ENCODE results near the gene SLC9A3.

The SLC9A3 gene

DNA sequence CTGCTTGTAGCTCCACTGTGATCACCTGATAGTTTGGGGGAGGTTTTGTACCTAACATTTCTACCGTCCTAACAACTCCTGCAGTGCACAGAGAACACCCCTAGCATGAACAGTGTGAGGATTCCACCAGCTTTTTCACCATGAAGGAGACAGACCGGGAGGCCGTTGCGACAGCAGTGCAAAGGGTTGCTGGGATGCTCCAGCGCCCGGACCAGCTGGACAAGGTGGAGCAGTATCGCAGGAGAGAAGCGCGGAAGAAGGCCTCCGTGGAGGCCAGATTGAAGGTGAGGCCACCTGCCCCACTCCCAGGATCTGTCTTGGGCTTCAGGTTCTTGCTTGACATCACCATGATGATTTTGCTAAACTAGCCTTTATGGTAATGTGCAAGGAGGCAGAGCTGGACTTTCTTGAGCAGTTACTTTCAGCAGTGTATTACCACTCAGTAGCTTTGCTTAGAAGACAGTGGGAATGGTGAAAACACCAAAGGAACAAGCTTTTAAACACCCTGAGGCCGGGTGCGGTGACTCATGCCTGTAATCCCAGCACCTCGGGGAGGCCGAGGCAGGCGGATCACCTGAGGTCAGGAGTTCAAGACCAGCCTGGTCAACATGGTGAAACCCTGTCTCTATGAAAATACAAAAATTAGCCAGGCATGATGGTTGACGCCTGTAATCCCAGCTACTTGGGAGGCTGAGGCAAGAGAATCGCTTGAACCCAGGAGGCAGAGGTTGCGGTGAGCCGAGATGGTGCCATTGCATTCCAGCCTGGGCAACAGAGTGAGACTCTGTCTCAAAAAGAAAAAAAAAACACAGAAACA is 78.0 kb downstream of the SLC9A3 start:
- Histone ChIP-seq H3K27ac (ENCODE audit: low read length) (no peak overlapping the region), H3K27me3 (ENCODE audit: control insufficient read depth in 1 of 2, insufficient read depth in 2 of 2, low read length in 2 of 2) (no peaks in the 10 kb centered on the region), H3K36me3 (ENCODE audit: control insufficient read depth in 2 of 2, insufficient read depth in 2 of 2, low read length in 2 of 2) (peaks cover 21 to 36% of the 10 kb centered on the region in 2 donors), H3K4me1 (ENCODE audit: control insufficient read depth, insufficient read depth, low read length) (peaks cover 18% of the 10 kb centered on the region), H3K9ac (ENCODE audit: low read length in 2 of 2) (no peak overlapping the region), H3K9me3 (ENCODE audit: control insufficient read depth in 2 of 2, low read length in 2 of 2) (no peaks in the 10 kb centered on the region), H3K4me3 (ENCODE audit: low read length in 2 of 2) (no peak overlapping the region)

DNA sequence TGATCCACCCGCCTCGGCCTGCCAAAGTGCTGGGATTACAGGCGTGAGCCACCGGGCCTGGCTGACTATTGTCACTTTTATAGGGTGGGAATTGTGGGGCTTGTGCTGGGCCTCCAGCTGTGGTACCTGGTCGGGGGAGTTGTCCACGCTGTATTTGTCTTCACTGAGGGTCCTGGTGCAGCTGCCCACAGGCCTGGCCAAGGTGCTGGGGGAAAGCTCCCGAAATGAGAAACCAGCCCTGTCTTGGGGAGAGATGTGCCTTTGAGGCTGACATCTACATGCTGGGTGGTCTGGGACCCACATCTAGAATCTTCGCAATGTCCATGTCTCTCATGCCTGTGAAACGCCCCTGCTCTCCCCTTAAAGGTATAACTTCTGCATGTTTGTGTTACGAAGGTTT is 78.7 kb downstream of the SLC9A3 start:
- no peak overlapping the region for H3K27ac ChIP-seq (ENCODE audit: low read length)

GRCh38 chr5:444226-444625 is 80.0 kb downstream of the SLC9A3 start:
- H3K36me3 ChIP-seq (ENCODE audit: control insufficient read depth in 2 of 2, insufficient read depth in 2 of 2, low read length in 2 of 2): peaks cover 17 to 27% of the 10 kb centered on the region in 2 donors
- peak overlapping the region in 1 of 2 donors; percentile 96 for H3K9ac ChIP-seq (ENCODE audit: low read length in 2 of 2)
- H3K27ac ChIP-seq (ENCODE audit: low read length): no peak overlapping the region
- H3K4me3 ChIP-seq (ENCODE audit: low read length in 2 of 2): peak overlapping the region; percentile 95 to 99
- no peaks in the 10 kb centered on the region for H3K27me3 ChIP-seq (ENCODE audit: control insufficient read depth in 1 of 2, insufficient read depth in 2 of 2, low read length in 2 of 2)
- H3K9me3 ChIP-seq (ENCODE audit: control insufficient read depth in 2 of 2, low read length in 2 of 2): no peaks in the 10 kb centered on the region
- H3K4me1 ChIP-seq (ENCODE audit: control insufficient read depth, insufficient read depth, low read length): peaks cover 18% of the 10 kb centered on the region

More for the DNA sequence above, 78.7 kb downstream of the SLC9A3 start:
- Histone ChIP-seq H3K4me1 (ENCODE audit: control insufficient read depth, insufficient read depth, low read length) (peaks cover 18% of the 10 kb centered on the region), H3K9ac (ENCODE audit: low read length in 2 of 2) (no peak overlapping the region), H3K36me3 (ENCODE audit: control insufficient read depth in 2 of 2, insufficient read depth in 2 of 2, low read length in 2 of 2) (peaks cover 21 to 36% of the 10 kb centered on the region in 2 donors), H3K9me3 (ENCODE audit: control insufficient read depth in 2 of 2, low read length in 2 of 2) (no peaks in the 10 kb centered on the region), H3K27me3 (ENCODE audit: control insufficient read depth in 1 of 2, insufficient read depth in 2 of 2, low read length in 2 of 2) (no peaks in the 10 kb centered on the region), H3K4me3 (ENCODE audit: low read length in 2 of 2) (no peak overlapping the region)

GRCh38 chr5:443239-444151 is 80.8 kb downstream of the SLC9A3 start:
- H3K36me3 ChIP-seq (ENCODE audit: control insufficient read depth in 2 of 2, insufficient read depth in 2 of 2, low read length in 2 of 2): peaks cover 12 to 19% of the 10 kb centered on the region in 2 donors
- peak overlapping the region; percentile 95 to 96 for H3K9ac ChIP-seq (ENCODE audit: low read length in 2 of 2)
- no peaks in the 10 kb centered on the region for H3K27me3 ChIP-seq (ENCODE audit: control insufficient read depth in 1 of 2, insufficient read depth in 2 of 2, low read length in 2 of 2)
- no peaks in the 10 kb centered on the region for H3K9me3 ChIP-seq (ENCODE audit: control insufficient read depth in 2 of 2, low read length in 2 of 2)
- H3K4me1 ChIP-seq (ENCODE audit: control insufficient read depth, insufficient read depth, low read length): peaks cover 18% of the 10 kb centered on the region
- peak overlapping the region; percentile 95 to 99 for H3K4me3 ChIP-seq (ENCODE audit: low read length in 2 of 2)
- no peak overlapping the region for H3K27ac ChIP-seq (ENCODE audit: low read length)

DNA sequence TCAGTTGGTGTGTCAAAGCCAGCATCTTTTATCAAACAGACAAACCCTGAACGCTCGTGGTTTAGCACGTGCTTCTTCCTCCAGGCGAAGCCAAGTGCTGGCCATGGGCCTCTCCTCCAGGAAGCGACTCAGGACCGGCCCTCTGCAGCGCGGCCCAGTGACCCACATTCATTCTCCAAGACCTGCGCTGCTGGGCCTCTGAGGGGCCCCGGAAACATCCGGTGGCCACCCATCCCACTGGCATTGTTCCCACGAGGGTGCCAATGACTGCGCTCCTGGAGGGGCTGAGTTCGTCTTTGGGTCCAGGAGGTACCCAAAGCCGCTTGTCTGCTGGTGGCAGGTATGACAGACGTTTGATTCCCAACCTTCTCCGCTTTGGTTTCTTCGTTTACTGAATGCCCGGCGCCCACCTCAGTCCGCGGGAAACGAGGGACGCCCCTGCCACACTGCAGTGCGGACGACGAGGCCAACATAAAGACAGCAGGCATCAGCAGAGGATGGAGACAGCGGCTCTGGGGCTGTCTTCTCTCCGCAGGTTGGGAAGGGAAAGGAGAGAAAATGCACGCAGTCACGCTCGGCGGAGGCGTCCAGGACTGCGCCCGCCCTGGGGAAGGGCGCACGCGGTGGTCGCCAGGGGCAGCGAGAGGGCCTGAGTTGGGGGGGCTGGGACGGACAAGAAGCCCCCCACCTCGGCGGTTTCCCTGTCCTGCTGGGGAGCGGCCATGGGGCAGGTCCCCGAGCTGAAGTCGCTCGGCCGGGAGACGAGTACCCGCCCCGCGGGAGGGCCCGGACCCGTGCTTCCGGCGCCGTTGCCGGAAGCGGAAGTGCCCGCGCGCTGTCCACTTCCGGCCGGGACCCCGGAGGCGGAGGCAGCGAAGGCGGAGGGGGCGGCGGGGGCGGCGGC is 81.7 kb downstream of the SLC9A3 start, which contains the start of gene EXOC3:
Gene EXOC3, plus strand, starts transcription at position 842 of the 904 bp plus-strand sequence. CDS start 3,030 bp downstream, outside the sequence.
- Histone ChIP-seq H3K4me1 (ENCODE audit: control insufficient read depth, insufficient read depth, low read length) (peaks cover 18% of the 10 kb centered on the region), H3K36me3 (ENCODE audit: control insufficient read depth in 2 of 2, insufficient read depth in 2 of 2, low read length in 2 of 2) (peaks cover 6 to 10% of the 10 kb centered on the region in 2 donors), H3K27me3 (ENCODE audit: control insufficient read depth in 1 of 2, insufficient read depth in 2 of 2, low read length in 2 of 2) (peaks cover 0 to under 1% of the 10 kb centered on the region in 2 donors), H3K4me3 (ENCODE audit: low read length in 2 of 2) (peak within 1 kb of the TSS; percentile 97 to 99), H3K9ac (ENCODE audit: low read length in 2 of 2) (peak within 1 kb of the TSS; percentile 95 to 96), H3K27ac (ENCODE audit: low read length) (peak within 1 kb of the TSS; percentile 76), H3K9me3 (ENCODE audit: control insufficient read depth in 2 of 2, low read length in 2 of 2) (no peaks in the 10 kb centered on the region)

DNA sequence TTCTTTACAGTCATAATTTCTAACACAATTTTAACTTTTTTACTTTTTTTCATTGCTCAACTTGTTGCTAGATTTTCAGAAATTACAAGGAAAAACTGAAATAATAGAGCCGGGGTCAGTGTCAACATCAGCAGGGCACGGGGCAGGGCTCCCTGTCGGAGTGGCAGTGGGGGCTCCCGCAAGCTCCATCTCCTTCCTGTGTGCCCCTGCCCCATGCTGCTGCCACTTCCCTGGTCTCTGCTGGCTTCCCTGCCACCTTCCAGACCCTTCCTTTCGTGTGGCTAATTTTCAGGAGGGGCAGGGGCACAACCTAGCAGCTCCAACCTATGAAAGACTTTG is 82.3 kb downstream of the SLC9A3 start:
- Histone ChIP-seq H3K4me1 (ENCODE audit: control insufficient read depth, insufficient read depth, low read length) (peaks cover 18% of the 10 kb centered on the region), H3K36me3 (ENCODE audit: control insufficient read depth in 2 of 2, insufficient read depth in 2 of 2, low read length in 2 of 2) (peaks cover 2 to 4% of the 10 kb centered on the region in 2 donors), H3K9me3 (ENCODE audit: control insufficient read depth in 2 of 2, low read length in 2 of 2) (no peaks in the 10 kb centered on the region), H3K4me3 (ENCODE audit: low read length in 2 of 2) (peak overlapping the region; percentile 97 to 99), H3K9ac (ENCODE audit: low read length in 2 of 2) (peak overlapping the region in 1 of 2 donors; percentile 95), H3K27me3 (ENCODE audit: control insufficient read depth in 1 of 2, insufficient read depth in 2 of 2, low read length in 2 of 2) (peaks cover 0 to 5% of the 10 kb centered on the region in 2 donors), H3K27ac (ENCODE audit: low read length) (no peak overlapping the region)

- Histone ChIP-seq H3K27ac (ENCODE audit: low read length) (no peak overlapping the region), H3K9ac (ENCODE audit: low read length in 2 of 2) (no peak overlapping the region), H3K4me1 (ENCODE audit: control insufficient read depth, insufficient read depth, low read length) (peaks cover 15% of the 10 kb centered on the region), H3K4me3 (ENCODE audit: low read length in 2 of 2) (no peak overlapping the region), H3K36me3 (ENCODE audit: control insufficient read depth in 2 of 2, insufficient read depth in 2 of 2, low read length in 2 of 2) (no peaks in the 10 kb centered on the region), H3K27me3 (ENCODE audit: control insufficient read depth in 1 of 2, insufficient read depth in 2 of 2, low read length in 2 of 2) (peaks cover 0 to 5% of the 10 kb centered on the region in 2 donors), H3K9me3 (ENCODE audit: control insufficient read depth in 2 of 2, low read length in 2 of 2) (no peaks in the 10 kb centered on the region)
These were observed 83.6 kb downstream of the SLC9A3 start for GRCh38 chr5:440401-441201.

DNA sequence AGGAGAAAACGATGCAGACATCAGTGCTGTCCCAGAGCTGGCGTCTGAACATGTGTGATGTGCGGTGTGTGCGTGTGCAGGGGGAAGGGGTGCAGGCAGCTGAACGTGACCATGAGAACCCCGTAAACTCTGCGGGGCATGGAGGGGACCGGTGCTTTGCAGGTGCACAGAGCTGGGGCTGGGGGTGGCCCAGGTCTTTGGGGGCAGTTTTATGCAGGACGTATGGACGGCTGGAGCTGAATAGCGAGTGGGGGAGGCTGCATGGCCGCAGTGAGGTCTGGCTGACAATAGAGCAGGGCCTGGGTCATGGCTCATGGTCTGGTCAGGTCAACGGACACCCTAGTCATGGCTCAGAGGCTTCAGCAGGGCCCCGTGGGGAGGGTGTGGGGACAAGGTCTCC is 84.6 kb downstream of the SLC9A3 start:
- H3K4me3 ChIP-seq (ENCODE audit: low read length in 2 of 2): no peak overlapping the region
- no peaks in the 10 kb centered on the region for H3K36me3 ChIP-seq (ENCODE audit: control insufficient read depth in 2 of 2, insufficient read depth in 2 of 2, low read length in 2 of 2)
- peaks cover 0 to 7% of the 10 kb centered on the region in 2 donors for H3K27me3 ChIP-seq (ENCODE audit: control insufficient read depth in 1 of 2, insufficient read depth in 2 of 2, low read length in 2 of 2)
- H3K9ac ChIP-seq (ENCODE audit: low read length in 2 of 2): no peak overlapping the region
- H3K9me3 ChIP-seq (ENCODE audit: control insufficient read depth in 2 of 2, low read length in 2 of 2): no peaks in the 10 kb centered on the region
- peaks cover 15% of the 10 kb centered on the region for H3K4me1 ChIP-seq (ENCODE audit: control insufficient read depth, insufficient read depth, low read length)
- no peak overlapping the region for H3K27ac ChIP-seq (ENCODE audit: low read length)

- Histone ChIP-seq H3K27ac (ENCODE audit: low read length) (no peak overlapping the region), H3K9me3 (ENCODE audit: control insufficient read depth in 2 of 2, low read length in 2 of 2) (no peaks in the 10 kb centered on the region), H3K9ac (ENCODE audit: low read length in 2 of 2) (no peak overlapping the region), H3K36me3 (ENCODE audit: control insufficient read depth in 2 of 2, insufficient read depth in 2 of 2, low read length in 2 of 2) (no peaks in the 10 kb centered on the region), H3K4me1 (ENCODE audit: control insufficient read depth, insufficient read depth, low read length) (peaks cover 15% of the 10 kb centered on the region), H3K27me3 (ENCODE audit: control insufficient read depth in 1 of 2, insufficient read depth in 2 of 2, low read length in 2 of 2) (peaks cover 0 to 12% of the 10 kb centered on the region in 2 donors), H3K4me3 (ENCODE audit: low read length in 2 of 2) (no peak overlapping the region)
These were observed 85.1 kb downstream of the SLC9A3 start for GRCh38 chr5:439181-439580.
